Osteoblast (primary cell): ENCODE data around the gene IQGAP1. TPM values are rescaled to one million over a fixed set of nuclear protein-coding genes. Genes with fewer than 3 reads are reported as not detected.

Experiments used
- DNase-seq: peaks from one replicate; pipeline ENCODE4 v3.0.0; 2011; ENCODE audit warnings: low spot score, mixed read lengths; ENCODE audit not compliant: insufficient read length; ENCODE audit errors: missing footprints
- H2AFZ ChIP-seq: 2 replicates; pipeline ENCODE4 v1.6.0; 2011; ENCODE audit warnings: mild to moderate bottlenecking, low read length
- H3K27ac ChIP-seq: 2 replicates; pipeline ENCODE4 v1.5.1; 2011; ENCODE audit warnings: mild to moderate bottlenecking, low read depth, low read length, moderate library complexity
- H3K27me3 ChIP-seq: 2 replicates; pipeline ENCODE4 v1.6.0; 2012; ENCODE audit warnings: mild to moderate bottlenecking, control low read depth, inconsistent platforms, low read length, moderate library complexity; ENCODE audit not compliant: insufficient read depth
- H3K36me3 ChIP-seq: 2 replicates; pipeline ENCODE4 v1.5.1; 2011; ENCODE audit warnings: mild to moderate bottlenecking, low read length, control low read depth, moderate library complexity; ENCODE audit not compliant: insufficient read depth
- H3K4me1 ChIP-seq: 2 replicates; pipeline ENCODE4 v1.5.1; 2011; ENCODE audit warnings: mild to moderate bottlenecking, low read length, control low read depth, moderate library complexity; ENCODE audit not compliant: insufficient read depth
- H3K4me2 ChIP-seq: 2 replicates; pipeline ENCODE4 v1.6.0; 2011; ENCODE audit warnings: mild to moderate bottlenecking, low read length; ENCODE audit not compliant: insufficient read depth
- H3K4me3 ChIP-seq: fragments of 200-600 bp; sonication (generic); 3 replicates; pipeline ENCODE4 v1.5.1; 2012; ENCODE audit warnings: mild to moderate bottlenecking, low read length, inconsistent platforms; ENCODE audit not compliant: insufficient read depth
- H3K79me2 ChIP-seq: 2 replicates; pipeline ENCODE4 v1.6.0; 2012; ENCODE audit warnings: mild to moderate bottlenecking, low read length, control low read depth, inconsistent platforms; ENCODE audit not compliant: insufficient read depth
- H3K9me3 ChIP-seq: 2 replicates; pipeline ENCODE4 v1.5.1; 2011; ENCODE audit warnings: low read depth, low read length, control low read depth
- H4K20me1 ChIP-seq: 2 replicates; pipeline ENCODE4 v1.6.0; 2012; ENCODE audit warnings: mild to moderate bottlenecking, low read length, control low read depth; ENCODE audit not compliant: insufficient read depth
- total RNA-seq: library from RNA; depleted of rRNA; stranded (reverse); fragments of >200 nt; gene quantifications from 2 replicates; pipeline ENCODE4 v1.2.3, GENCODE V29; 2012
- TF ChIP-seq, protein P1 (sequence below): IDR thresholded peaks from 2 replicates; pipeline ENCODE4 v1.5.1; 2011; ENCODE audit warnings: mild to moderate bottlenecking, low read depth, low read length, moderate library complexity; ENCODE audit errors: extremely low read depth

The IQGAP1 gene
- total RNA-seq, 1 donor, result 259 TPM

DNA sequence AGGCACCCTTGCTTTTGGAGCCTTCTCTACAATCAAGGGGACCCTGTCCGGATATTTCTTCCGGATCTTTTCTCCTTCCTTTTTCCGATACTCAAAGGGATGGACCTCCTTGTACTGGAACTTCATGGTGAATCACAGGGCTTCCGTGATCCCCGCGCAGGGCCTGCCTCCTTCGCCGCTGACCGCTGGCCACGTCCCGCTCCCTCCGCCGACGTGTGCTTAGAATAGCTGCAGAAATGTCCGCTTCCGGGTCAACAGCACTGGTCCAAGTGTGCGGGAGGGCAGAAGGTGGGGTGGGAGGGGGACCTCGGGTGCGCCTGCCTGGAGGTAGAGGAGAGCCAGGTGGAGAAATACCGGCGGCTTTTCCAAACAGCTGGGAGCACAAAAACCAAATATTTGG, 39.0 kb upstream of the IQGAP1 start:
- Histone ChIP-seq H2AFZ (no peak overlapping the region), H3K4me2 (no peak overlapping the region)

DNA sequence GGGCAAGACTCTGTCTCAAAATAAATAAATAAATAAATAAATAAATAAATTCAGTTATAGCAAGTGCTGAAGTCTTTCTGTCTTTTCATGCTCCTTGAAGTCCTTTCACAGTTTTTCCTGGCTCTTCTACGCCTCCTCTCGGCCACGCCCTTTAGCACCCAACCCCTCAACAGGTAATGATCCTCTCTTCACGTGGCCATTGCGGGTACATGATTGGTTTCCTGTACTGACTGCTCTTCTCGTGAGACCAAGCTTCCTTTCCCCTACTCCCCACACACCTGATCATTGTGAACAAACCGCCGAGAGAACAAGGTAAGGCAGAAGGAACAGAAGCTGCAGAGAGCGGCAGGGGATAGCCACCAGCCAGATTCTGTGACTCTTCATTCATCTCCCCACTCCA, 38.2 kb upstream of the IQGAP1 start:
- TF ChIP-seq, protein P1, sequence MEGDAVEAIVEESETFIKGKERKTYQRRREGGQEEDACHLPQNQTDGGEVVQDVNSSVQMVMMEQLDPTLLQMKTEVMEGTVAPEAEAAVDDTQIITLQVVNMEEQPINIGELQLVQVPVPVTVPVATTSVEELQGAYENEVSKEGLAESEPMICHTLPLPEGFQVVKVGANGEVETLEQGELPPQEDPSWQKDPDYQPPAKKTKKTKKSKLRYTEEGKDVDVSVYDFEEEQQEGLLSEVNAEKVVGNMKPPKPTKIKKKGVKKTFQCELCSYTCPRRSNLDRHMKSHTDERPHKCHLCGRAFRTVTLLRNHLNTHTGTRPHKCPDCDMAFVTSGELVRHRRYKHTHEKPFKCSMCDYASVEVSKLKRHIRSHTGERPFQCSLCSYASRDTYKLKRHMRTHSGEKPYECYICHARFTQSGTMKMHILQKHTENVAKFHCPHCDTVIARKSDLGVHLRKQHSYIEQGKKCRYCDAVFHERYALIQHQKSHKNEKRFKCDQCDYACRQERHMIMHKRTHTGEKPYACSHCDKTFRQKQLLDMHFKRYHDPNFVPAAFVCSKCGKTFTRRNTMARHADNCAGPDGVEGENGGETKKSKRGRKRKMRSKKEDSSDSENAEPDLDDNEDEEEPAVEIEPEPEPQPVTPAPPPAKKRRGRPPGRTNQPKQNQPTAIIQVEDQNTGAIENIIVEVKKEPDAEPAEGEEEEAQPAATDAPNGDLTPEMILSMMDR, result no peak
- peaks cover 4% of the 10 kb centered on the region for H3K4me1 ChIP-seq
- H2AFZ ChIP-seq, result no peak overlapping the region
- no peaks in the 10 kb centered on the region for H3K27me3 ChIP-seq
- no peaks in the 10 kb centered on the region for H4K20me1 ChIP-seq
- no peak overlapping the region for H3K27ac ChIP-seq
- H3K4me3 ChIP-seq, result no peak overlapping the region
- no peak overlapping the region for H3K4me2 ChIP-seq
- no peak for DNase-seq
- H3K36me3 ChIP-seq, result no peaks in the 10 kb centered on the region
- H3K9me3 ChIP-seq, result no peaks in the 10 kb centered on the region
- H3K79me2 ChIP-seq, result no peaks in the 10 kb centered on the region

More for the DNA sequence above, 39.0 kb upstream of the IQGAP1 start:
- TF ChIP-seq, protein P1, result no peak
- Histone ChIP-seq H3K27ac (no peak overlapping the region), H3K79me2 (no peaks in the 10 kb centered on the region), H3K4me3 (no peak overlapping the region), H3K4me1 (peaks cover 4% of the 10 kb centered on the region), H3K9me3 (no peaks in the 10 kb centered on the region), H3K27me3 (no peaks in the 10 kb centered on the region), H4K20me1 (no peaks in the 10 kb centered on the region), H3K36me3 (no peaks in the 10 kb centered on the region)
- no peak for DNase-seq

DNA sequence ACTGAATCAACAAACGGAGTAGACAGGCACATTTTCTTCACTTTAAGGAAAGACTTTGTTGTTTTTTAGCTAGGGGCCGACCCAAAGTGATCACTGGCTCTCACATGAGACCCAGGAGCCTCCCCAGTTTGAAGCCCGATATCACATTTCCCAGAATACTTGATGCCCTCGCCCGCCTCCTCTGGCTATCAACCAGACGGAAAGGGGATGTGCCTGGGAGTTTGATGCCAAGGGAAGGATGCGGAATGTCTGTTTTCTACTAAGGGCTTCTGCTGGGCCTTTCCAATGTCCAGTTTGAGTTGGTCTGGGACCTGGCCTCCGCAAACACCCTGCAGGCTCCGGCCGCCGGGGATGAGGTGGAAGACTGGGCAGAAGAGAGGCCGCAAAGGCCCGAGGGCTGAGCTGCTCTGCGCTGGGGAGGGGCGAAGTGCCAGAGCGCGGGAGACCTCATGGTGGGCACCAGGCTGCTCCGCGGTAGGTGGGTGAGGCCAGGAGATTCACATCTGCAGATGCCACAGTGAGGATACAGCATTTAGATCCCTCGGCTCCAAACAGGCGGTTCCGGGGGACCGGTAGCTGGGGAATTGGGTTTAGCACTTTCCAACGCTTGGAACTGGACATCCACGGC, 36.4 kb upstream of the IQGAP1 start:
- H3K36me3 ChIP-seq, result no peaks in the 10 kb centered on the region
- H3K79me2 ChIP-seq, result no peaks in the 10 kb centered on the region
- H3K9me3 ChIP-seq, result no peaks in the 10 kb centered on the region
- DNase-seq, result peak; percentile 42
- TF ChIP-seq, protein P1, result no peak
- no peaks in the 10 kb centered on the region for H4K20me1 ChIP-seq
- H3K4me3 ChIP-seq, result peak overlapping the region; percentile 96
- H3K27ac ChIP-seq, result no peak overlapping the region
- H2AFZ ChIP-seq, result peak overlapping the region; percentile 98
- H3K27me3 ChIP-seq, result no peaks in the 10 kb centered on the region
- H3K4me2 ChIP-seq, result peak overlapping the region; percentile 94
- peaks cover 4% of the 10 kb centered on the region for H3K4me1 ChIP-seq

DNA sequence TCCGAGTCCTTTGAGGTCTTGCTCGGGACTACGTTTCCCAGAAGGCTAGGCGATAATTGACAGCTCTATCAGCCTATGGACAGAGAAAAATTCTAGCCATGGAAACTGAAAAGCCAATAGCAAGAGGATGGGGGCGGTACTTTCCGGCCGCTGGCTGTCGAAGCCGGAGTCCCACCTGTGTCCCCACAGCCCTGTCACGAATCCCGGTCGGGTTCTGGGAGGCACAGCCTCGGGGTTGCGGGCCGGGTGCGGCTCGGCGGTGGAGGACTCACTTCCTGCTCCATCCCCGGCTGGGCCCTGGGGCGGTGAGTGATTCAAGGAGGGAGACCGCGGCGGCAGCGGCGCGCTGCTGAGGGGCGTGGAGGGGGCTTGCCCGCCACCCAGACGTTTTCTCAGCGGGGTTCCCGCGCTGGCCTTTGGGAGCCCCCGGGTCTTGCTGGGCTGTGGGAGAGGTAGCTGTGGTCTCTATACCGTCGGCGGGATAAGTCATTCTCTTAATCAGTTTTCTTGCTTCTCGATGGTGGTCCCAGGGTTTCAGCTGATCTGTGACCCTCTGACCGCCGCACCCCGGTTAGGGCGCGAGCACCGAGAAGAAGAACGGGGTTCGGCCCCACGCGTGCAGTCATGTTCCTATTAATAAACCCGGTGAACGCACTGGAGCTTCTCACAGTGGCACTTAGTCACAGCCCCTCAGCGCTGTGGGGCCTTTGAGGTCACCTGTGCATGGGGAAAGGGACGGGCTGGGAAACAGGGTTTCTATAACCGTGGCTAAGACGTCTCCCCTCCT, 35.7 kb upstream of the IQGAP1 start, which contains the start of gene ZNF774:
TSS of gene ZNF774 (plus strand) at position 178 of the 787 bp plus-strand sequence. CDS start 2,377 bp downstream, outside the sequence.
- Histone ChIP-seq H3K27me3 (no peaks in the 10 kb centered on the region), H3K4me2 (peak within 1 kb of the TSS; percentile 94), H3K9me3 (no peaks in the 10 kb centered on the region), H4K20me1 (no peaks in the 10 kb centered on the region), H3K4me3 (peak within 1 kb of the TSS; percentile 96), H3K27ac (peak within 1 kb of the TSS; percentile 59), H3K36me3 (no peaks in the 10 kb centered on the region), H3K79me2 (no peaks in the 10 kb centered on the region), H2AFZ (peak within 1 kb of the TSS; percentile 98), H3K4me1 (peaks cover 4% of the 10 kb centered on the region)
- peak; percentile 99 for DNase-seq
- TF ChIP-seq, protein P1, result no peak
